ENCODE results near the gene ADGRL1. TPM values are rescaled to one million over a fixed set of nuclear protein-coding genes. Genes with fewer than 3 reads are reported as not detected.
A peak's percentile ranks its signal among the peaks of the same experiment; 100 is the strongest.

ADGRL1 gene
- total and polyA plus RNA-seq, 4 donors = 0.14 to 1.6 (median 0.53) TPM

DNA sequence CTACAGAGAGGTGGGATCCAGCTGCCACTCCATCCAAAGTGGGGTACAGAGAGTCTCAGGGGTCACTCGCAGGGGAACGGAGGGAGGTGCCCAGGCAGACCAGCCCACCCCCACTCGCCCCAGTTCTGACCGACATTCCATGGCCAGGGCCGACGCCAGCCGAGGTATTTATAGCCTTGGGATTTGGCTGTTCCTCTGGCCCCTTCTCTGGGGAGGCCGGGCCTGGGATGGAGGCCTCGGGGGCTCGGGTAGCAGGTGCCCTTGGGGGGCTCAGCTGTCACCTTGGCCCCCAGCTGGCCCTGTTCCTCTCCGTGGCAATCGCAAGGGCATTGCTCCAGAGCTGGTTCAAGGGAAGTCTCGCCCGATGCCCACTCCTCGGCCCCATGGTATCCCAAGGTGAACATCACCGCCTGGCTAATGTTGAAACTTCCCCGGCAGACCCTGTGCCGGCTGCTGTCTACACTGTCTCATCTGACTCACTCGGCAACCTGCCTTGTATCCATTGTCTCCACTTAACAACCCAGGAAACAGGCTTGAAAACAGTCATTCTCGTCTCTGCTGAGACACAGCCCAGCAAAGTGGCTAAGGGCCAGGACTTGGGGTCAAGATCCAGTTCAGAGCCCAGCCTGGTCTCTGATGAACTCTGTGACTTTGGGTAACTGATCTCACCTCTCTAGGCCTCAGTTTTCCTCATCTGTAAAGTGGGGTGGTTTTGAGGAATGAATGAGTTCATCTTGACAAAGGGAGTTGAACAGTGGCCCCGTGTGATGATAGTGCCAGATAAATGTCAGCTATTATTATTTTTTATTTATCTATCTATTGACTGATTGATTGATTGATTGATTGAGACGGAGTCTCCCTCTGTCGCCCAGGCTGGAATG lies 98.1 kb downstream of the ADGRL1 start:
- TF ChIP-seq NR2F2 (IDR thresholded peaks at IDR 0.05) (peak; percentile 19), EGR1 (IDR thresholded peaks at IDR 0.05; ENCODE audit: low read depth in 2 of 2) (no peak), HNF4A (conservative IDR thresholded peaks at IDR 0.05) (peak in 1 of 2 donors; percentile 7), RXRA (IDR thresholded peaks at IDR 0.05) (peak in 1 of 2 donors; percentile 54)
- Histone ChIP-seq H3K27ac (ENCODE audit: low read depth in 1 of 2, low read length in 2 of 2) (peak overlapping the region; percentile 1 to 20), H3K36me3 (ENCODE audit: control insufficient read depth in 4 of 4, insufficient read depth in 3 of 4, low read depth in 1 of 4, low read length in 3 of 4) (peaks cover 11 to 23% (median 15%) of the 10 kb centered on the region in 4 donors), H3K27me3 (ENCODE audit: control insufficient read depth in 4 of 4, insufficient read depth in 4 of 4, low read length in 3 of 4) (no peaks in the 10 kb centered on the region), H3K9me3 (ENCODE audit: control insufficient read depth in 4 of 4, low read length in 3 of 4) (no peaks in the 10 kb centered on the region), H3K4me1 (ENCODE audit: control insufficient read depth in 4 of 4, insufficient read depth in 4 of 4, low read length in 3 of 4) (peaks cover 8 to 18% (median 13%) of the 10 kb centered on the region in 4 donors), H3K4me3 (ENCODE audit: low read depth in 1 of 3, low read length in 3 of 3) (no peak overlapping the region), H3K9ac (ENCODE audit: low read depth in 1 of 2, low read length in 2 of 2) (no peak overlapping the region)
- 84% methylated on average over 23 of the region's 23 CpGs for WGBS
- DNase-seq (ENCODE audit: low spot score) = no peak

DNA sequence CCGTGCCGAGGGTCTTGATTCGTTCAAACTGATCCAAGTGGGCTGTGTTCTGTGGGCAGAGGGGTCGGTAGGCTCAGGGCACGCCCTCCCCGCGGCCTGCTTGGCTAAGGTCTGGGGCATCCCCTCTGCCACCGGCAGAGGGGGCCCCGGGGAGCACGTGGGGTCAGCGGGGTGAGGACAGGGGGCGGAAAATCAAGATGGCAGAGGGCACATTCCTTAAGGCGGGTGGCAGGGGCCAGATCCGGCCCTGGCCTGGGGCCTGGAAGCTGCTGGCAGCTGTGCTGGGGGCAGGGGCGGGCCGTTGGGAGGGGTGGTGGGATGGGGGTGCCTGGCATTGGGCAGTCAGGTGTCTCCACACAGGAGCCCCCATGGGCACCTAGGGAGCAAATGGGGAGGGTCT lies 99.1 kb downstream of the ADGRL1 start:
- TF ChIP-seq, protein P1, sequence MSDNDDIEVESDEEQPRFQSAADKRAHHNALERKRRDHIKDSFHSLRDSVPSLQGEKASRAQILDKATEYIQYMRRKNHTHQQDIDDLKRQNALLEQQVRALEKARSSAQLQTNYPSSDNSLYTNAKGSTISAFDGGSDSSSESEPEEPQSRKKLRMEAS (IDR thresholded peaks at IDR 0.05) = no peak
- TF ChIP-seq GABPA (IDR thresholded peaks at IDR 0.05 in 1 of 2, conservative IDR thresholded peaks at IDR 0.05 in 1 of 2) (no peak), EGR1 (IDR thresholded peaks at IDR 0.05; ENCODE audit: low read depth in 2 of 2) (no peak), RXRA (IDR thresholded peaks at IDR 0.05) (no peak), SP1 (IDR thresholded peaks at IDR 0.05) (no peak), NR2F2 (IDR thresholded peaks at IDR 0.05) (no peak), HNF4G (IDR thresholded peaks at IDR 0.05) (no peak), TAF1 (conservative IDR thresholded peaks at IDR 0.05) (no peak), YY1 (IDR thresholded peaks at IDR 0.05) (no peak), FOXA2 (IDR thresholded peaks at IDR 0.05) (no peak), FOXA1 (IDR thresholded peaks at IDR 0.05) (no peak), HNF4A (conservative IDR thresholded peaks at IDR 0.05) (no peak), RAD21 (IDR thresholded peaks at IDR 0.05) (no peak)
- TF ChIP-seq, protein P2, sequence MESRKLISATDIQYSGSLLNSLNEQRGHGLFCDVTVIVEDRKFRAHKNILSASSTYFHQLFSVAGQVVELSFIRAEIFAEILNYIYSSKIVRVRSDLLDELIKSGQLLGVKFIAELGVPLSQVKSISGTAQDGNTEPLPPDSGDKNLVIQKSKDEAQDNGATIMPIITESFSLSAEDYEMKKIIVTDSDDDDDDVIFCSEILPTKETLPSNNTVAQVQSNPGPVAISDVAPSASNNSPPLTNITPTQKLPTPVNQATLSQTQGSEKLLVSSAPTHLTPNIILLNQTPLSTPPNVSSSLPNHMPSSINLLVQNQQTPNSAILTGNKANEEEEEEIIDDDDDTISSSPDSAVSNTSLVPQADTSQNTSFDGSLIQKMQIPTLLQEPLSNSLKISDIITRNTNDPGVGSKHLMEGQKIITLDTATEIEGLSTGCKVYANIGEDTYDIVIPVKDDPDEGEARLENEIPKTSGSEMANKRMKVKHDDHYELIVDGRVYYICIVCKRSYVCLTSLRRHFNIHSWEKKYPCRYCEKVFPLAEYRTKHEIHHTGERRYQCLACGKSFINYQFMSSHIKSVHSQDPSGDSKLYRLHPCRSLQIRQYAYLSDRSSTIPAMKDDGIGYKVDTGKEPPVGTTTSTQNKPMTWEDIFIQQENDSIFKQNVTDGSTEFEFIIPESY (IDR thresholded peaks at IDR 0.05) = no peak
- TF ChIP-seq, protein P3, sequence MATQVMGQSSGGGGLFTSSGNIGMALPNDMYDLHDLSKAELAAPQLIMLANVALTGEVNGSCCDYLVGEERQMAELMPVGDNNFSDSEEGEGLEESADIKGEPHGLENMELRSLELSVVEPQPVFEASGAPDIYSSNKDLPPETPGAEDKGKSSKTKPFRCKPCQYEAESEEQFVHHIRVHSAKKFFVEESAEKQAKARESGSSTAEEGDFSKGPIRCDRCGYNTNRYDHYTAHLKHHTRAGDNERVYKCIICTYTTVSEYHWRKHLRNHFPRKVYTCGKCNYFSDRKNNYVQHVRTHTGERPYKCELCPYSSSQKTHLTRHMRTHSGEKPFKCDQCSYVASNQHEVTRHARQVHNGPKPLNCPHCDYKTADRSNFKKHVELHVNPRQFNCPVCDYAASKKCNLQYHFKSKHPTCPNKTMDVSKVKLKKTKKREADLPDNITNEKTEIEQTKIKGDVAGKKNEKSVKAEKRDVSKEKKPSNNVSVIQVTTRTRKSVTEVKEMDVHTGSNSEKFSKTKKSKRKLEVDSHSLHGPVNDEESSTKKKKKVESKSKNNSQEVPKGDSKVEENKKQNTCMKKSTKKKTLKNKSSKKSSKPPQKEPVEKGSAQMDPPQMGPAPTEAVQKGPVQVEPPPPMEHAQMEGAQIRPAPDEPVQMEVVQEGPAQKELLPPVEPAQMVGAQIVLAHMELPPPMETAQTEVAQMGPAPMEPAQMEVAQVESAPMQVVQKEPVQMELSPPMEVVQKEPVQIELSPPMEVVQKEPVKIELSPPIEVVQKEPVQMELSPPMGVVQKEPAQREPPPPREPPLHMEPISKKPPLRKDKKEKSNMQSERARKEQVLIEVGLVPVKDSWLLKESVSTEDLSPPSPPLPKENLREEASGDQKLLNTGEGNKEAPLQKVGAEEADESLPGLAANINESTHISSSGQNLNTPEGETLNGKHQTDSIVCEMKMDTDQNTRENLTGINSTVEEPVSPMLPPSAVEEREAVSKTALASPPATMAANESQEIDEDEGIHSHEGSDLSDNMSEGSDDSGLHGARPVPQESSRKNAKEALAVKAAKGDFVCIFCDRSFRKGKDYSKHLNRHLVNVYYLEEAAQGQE (IDR thresholded peaks at IDR 0.05) = no peak
- TF ChIP-seq, protein P4, sequence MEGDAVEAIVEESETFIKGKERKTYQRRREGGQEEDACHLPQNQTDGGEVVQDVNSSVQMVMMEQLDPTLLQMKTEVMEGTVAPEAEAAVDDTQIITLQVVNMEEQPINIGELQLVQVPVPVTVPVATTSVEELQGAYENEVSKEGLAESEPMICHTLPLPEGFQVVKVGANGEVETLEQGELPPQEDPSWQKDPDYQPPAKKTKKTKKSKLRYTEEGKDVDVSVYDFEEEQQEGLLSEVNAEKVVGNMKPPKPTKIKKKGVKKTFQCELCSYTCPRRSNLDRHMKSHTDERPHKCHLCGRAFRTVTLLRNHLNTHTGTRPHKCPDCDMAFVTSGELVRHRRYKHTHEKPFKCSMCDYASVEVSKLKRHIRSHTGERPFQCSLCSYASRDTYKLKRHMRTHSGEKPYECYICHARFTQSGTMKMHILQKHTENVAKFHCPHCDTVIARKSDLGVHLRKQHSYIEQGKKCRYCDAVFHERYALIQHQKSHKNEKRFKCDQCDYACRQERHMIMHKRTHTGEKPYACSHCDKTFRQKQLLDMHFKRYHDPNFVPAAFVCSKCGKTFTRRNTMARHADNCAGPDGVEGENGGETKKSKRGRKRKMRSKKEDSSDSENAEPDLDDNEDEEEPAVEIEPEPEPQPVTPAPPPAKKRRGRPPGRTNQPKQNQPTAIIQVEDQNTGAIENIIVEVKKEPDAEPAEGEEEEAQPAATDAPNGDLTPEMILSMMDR (IDR thresholded peaks at IDR 0.05; ENCODE audit: low read depth, low read length, missing input control) = no peak
- TF ChIP-seq, protein P5, sequence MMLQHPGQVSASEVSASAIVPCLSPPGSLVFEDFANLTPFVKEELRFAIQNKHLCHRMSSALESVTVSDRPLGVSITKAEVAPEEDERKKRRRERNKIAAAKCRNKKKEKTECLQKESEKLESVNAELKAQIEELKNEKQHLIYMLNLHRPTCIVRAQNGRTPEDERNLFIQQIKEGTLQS (IDR thresholded peaks at IDR 0.05) = no peak
- no peak for DNase-seq (ENCODE audit: low spot score)
- 94% methylated on average over 16 of the region's 16 CpGs for WGBS
- Histone ChIP-seq H3K4me3 (ENCODE audit: low read depth in 1 of 3, low read length in 3 of 3) (no peak overlapping the region), H3K36me3 (ENCODE audit: control insufficient read depth in 4 of 4, insufficient read depth in 3 of 4, low read depth in 1 of 4, low read length in 3 of 4) (peaks cover 13 to 29% (median 21%) of the 10 kb centered on the region in 4 donors), H3K4me1 (ENCODE audit: control insufficient read depth in 4 of 4, insufficient read depth in 4 of 4, low read length in 3 of 4) (peaks cover 2 to 10% (median 6%) of the 10 kb centered on the region in 4 donors), H3K9ac (ENCODE audit: low read depth in 1 of 2, low read length in 2 of 2) (no peak overlapping the region), H3K27me3 (ENCODE audit: control insufficient read depth in 4 of 4, insufficient read depth in 4 of 4, low read length in 3 of 4) (no peaks in the 10 kb centered on the region), H3K9me3 (ENCODE audit: control insufficient read depth in 4 of 4, low read length in 3 of 4) (no peaks in the 10 kb centered on the region), H3K27ac (ENCODE audit: low read depth in 1 of 2, low read length in 2 of 2) (no peak overlapping the region)
